Glutamatergic neuron (in vitro differentiated cells): Measurements from ENCODE around the gene GOLM1. TPM values are rescaled to one million over a fixed set of nuclear protein-coding genes. Genes with fewer than 3 reads are reported as not detected.

Experiments
- DNase-seq: peaks from one replicate; pipeline ENCODE4 v3.0.0; 2022
- H3K27ac Mint-ChIP-seq: one replicate; pipeline ENCODE4 v1.8.0; 2020; ENCODE audit warnings: mild to moderate bottlenecking, mixed read lengths, inconsistent platforms; ENCODE audit not compliant: unreplicated experiment
- H3K27me3 Mint-ChIP-seq: one replicate; pipeline ENCODE4 v1.8.0; 2020; ENCODE audit warnings: mild to moderate bottlenecking, moderate library complexity, mixed read lengths, inconsistent platforms; ENCODE audit not compliant: unreplicated experiment
- H3K36me3 Mint-ChIP-seq: one replicate; pipeline ENCODE4 v1.8.0; 2020; ENCODE audit warnings: mild to moderate bottlenecking, mixed read lengths, inconsistent platforms; ENCODE audit not compliant: unreplicated experiment
- H3K4me1 Mint-ChIP-seq: one replicate; pipeline ENCODE4 v1.8.0; 2020; ENCODE audit warnings: mild to moderate bottlenecking, low read depth, mixed read lengths, inconsistent platforms; ENCODE audit not compliant: unreplicated experiment
- H3K4me3 Mint-ChIP-seq: one replicate; pipeline ENCODE4 v1.8.0; 2020; ENCODE audit warnings: mild to moderate bottlenecking, mixed read lengths, inconsistent platforms; ENCODE audit not compliant: unreplicated experiment
- H3K9me3 Mint-ChIP-seq: one replicate; pipeline ENCODE4 v1.8.0; 2020; ENCODE audit warnings: mild to moderate bottlenecking, moderate library complexity, mixed read lengths, inconsistent platforms; ENCODE audit not compliant: unreplicated experiment
- CTCF ChIP-seq: fragments of 200-600 bp; sonication (generic); IDR thresholded peaks from one replicate; pipeline ENCODE4 v1.5.0; 2021; ENCODE audit not compliant: partially characterized antibody, unreplicated experiment
- total RNA-seq: library from RNA; stranded (reverse); fragmentation: NEBNext Ultra II Directional; extraction: Animal tissue kit (Norgen Biotek cat#: 25700); gene quantifications from one replicate; pipeline ENCODE4 v1.2.1, GENCODE V29; 2021; ENCODE audit not compliant: unreplicated experiment

The GOLM1 gene
- total RNA-seq, 1 donor from 2014 or later = 95.2 TPM

- TF ChIP-seq CTCF = no peak
- DNase-seq = no peak
- H3K9me3 Mint-ChIP-seq = no peaks in the 10 kb centered on the region
- peaks cover 7% of the 10 kb centered on the region for H3K4me1 Mint-ChIP-seq
- H3K36me3 Mint-ChIP-seq = no peaks in the 10 kb centered on the region
- H3K4me3 Mint-ChIP-seq = no peak overlapping the region
- peaks cover 2% of the 10 kb centered on the region for H3K27me3 Mint-ChIP-seq
- no peak overlapping the region for H3K27ac Mint-ChIP-seq
Measured at GRCh38 chr9:86047361-86047760, 52.0 kb downstream of the GOLM1 start.

GRCh38 chr9:86046930-86047341, 52.4 kb downstream of the GOLM1 start:
- Mint-ChIP-seq H3K27ac (peak overlapping the region; percentile 18), H3K9me3 (no peaks in the 10 kb centered on the region), H3K4me1 (peaks cover 5% of the 10 kb centered on the region), H3K36me3 (no peaks in the 10 kb centered on the region), H3K27me3 (no peaks in the 10 kb centered on the region), H3K4me3 (no peak overlapping the region)
- no peak for DNase-seq
- TF ChIP-seq CTCF = no peak

GRCh38 chr9:86046071-86046636, 53.2 kb downstream of the GOLM1 start:
- H3K4me3 Mint-ChIP-seq = no peak overlapping the region
- H3K27me3 Mint-ChIP-seq = no peaks in the 10 kb centered on the region
- DNase-seq = no peak
- TF ChIP-seq CTCF = no peak
- no peaks in the 10 kb centered on the region for H3K9me3 Mint-ChIP-seq
- H3K27ac Mint-ChIP-seq = no peak overlapping the region
- peaks cover 5% of the 10 kb centered on the region for H3K4me1 Mint-ChIP-seq
- no peaks in the 10 kb centered on the region for H3K36me3 Mint-ChIP-seq

GRCh38 chr9:86045654-86046053, 53.7 kb downstream of the GOLM1 start:
- Mint-ChIP-seq H3K9me3 (no peaks in the 10 kb centered on the region), H3K27ac (no peak overlapping the region), H3K4me1 (peaks cover 5% of the 10 kb centered on the region), H3K36me3 (no peaks in the 10 kb centered on the region), H3K4me3 (no peak overlapping the region), H3K27me3 (no peaks in the 10 kb centered on the region)
- no peak for TF ChIP-seq CTCF
- DNase-seq = no peak

GRCh38 chr9:86043999-86044398, 55.4 kb downstream of the GOLM1 start:
- Mint-ChIP-seq H3K4me3 (no peak overlapping the region), H3K36me3 (no peaks in the 10 kb centered on the region), H3K9me3 (no peaks in the 10 kb centered on the region), H3K27me3 (no peaks in the 10 kb centered on the region), H3K4me1 (peaks cover 5% of the 10 kb centered on the region), H3K27ac (no peak overlapping the region)
- TF ChIP-seq CTCF = no peak
- DNase-seq = no peak
